Stimulated activated CD8-positive, alpha-beta memory T cell treated with anti-CD3 and anti-CD28 coated beads, Interleukin-2, amount 100 ng/mL, for 1 hour (primary cell): ENCODE data around the gene XPR1.
A peak's percentile ranks its signal among the peaks of the same experiment; 100 is the strongest.

Experiments used
- DNase-seq, 2 donors: peaks; one replicate each; pipeline ENCODE4 v3.0.0-alpha.2; 2020; ENCODE audit warnings: low read depth in 2 of 2

Gene XPR1

GRCh38 chr1:180631766-180632325 is at the start of gene XPR1:
Gene XPR1 (plus strand): TSS chr1:180632022. CDS start chr1:180632202, 180 bp downstream.
- peak; percentile 98 to 99 for DNase-seq

GRCh38 chr1:180584869-180585268 is 47.0 kb upstream of the XPR1 start:
- DNase-seq: no peak

GRCh38 chr1:180585994-180586359 is 45.8 kb upstream of the XPR1 start:
- DNase-seq: no peak

- DNase-seq: no peak
Observed at GRCh38 chr1:180586671-180587155, 45.1 kb upstream of the XPR1 start.

- no peak for DNase-seq
Observed at GRCh38 chr1:180588121-180588520, 43.7 kb upstream of the XPR1 start.

- DNase-seq: no peak
Observed at GRCh38 chr1:180590889-180591288, 40.9 kb upstream of the XPR1 start.

- DNase-seq: no peak
Observed at GRCh38 chr1:180593382-180593781, 38.4 kb upstream of the XPR1 start.

GRCh38 chr1:180594723-180595122 is 37.1 kb upstream of the XPR1 start:
- no peak for DNase-seq

- DNase-seq: no peak
Observed at GRCh38 chr1:180595966-180596365, 35.9 kb upstream of the XPR1 start.

GRCh38 chr1:180597520-180597919 is 34.3 kb upstream of the XPR1 start:
- DNase-seq: no peak

- DNase-seq: no peak
Observed at GRCh38 chr1:180598333-180598974, 33.4 kb upstream of the XPR1 start.

GRCh38 chr1:180600343-180600742 is 31.5 kb upstream of the XPR1 start:
- no peak for DNase-seq

- DNase-seq: no peak
Observed at GRCh38 chr1:180601512-180601911, 30.3 kb upstream of the XPR1 start.

GRCh38 chr1:180603223-180603849 is 28.5 kb upstream of the XPR1 start:
- no peak for DNase-seq

GRCh38 chr1:180603850-180604226 is 28.0 kb upstream of the XPR1 start:
- DNase-seq: no peak

GRCh38 chr1:180606155-180606554 is 25.7 kb upstream of the XPR1 start:
- no peak for DNase-seq

GRCh38 chr1:180609643-180610555 is 21.9 kb upstream of the XPR1 start:
- DNase-seq: no peak

- DNase-seq: no peak
Observed at GRCh38 chr1:180610556-180611015, 21.2 kb upstream of the XPR1 start.

- no peak for DNase-seq
Observed at GRCh38 chr1:180611016-180611930, 20.5 kb upstream of the XPR1 start.

GRCh38 chr1:180612632-180613031 is 19.2 kb upstream of the XPR1 start:
- no peak for DNase-seq

- DNase-seq: no peak
Observed at GRCh38 chr1:180614730-180615129, 17.1 kb upstream of the XPR1 start.
